GM12801 (cell line): ENCODE results near the gene USH2A.

Experiments used
- CTCF ChIP-seq: IDR thresholded peaks from one replicate; pipeline ENCODE4 v1.5.1; 2011; ENCODE audit warnings: control low read depth; ENCODE audit not compliant: insufficient read length; ENCODE audit errors: extremely low read depth

Gene USH2A

GRCh38 chr1:215900684-215901083 is 522.6 kb downstream of the USH2A start:
- TF ChIP-seq CTCF: no peak

GRCh38 chr1:215899901-215900300 is 523.3 kb downstream of the USH2A start:
- TF ChIP-seq CTCF: no peak

GRCh38 chr1:215895893-215896292 is 527.4 kb downstream of the USH2A start:
- TF ChIP-seq CTCF: no peak

GRCh38 chr1:215895276-215895675 is 528.0 kb downstream of the USH2A start:
- TF ChIP-seq CTCF: no peak

GRCh38 chr1:215894617-215895016 is 528.6 kb downstream of the USH2A start:
- no peak for TF ChIP-seq CTCF

GRCh38 chr1:215891266-215892057 is 531.8 kb downstream of the USH2A start:
- TF ChIP-seq CTCF: no peak

- no peak for TF ChIP-seq CTCF
Measured at GRCh38 chr1:215890438-215890837, 532.8 kb downstream of the USH2A start.
